Activated CD8-positive, alpha-beta memory T cell treated with anti-CD3 and anti-CD28 coated beads for 24 hours (primary cell): Measurements from ENCODE around the gene HOXD4.

Source experiments
- DNase-seq: peaks from one replicate; pipeline ENCODE4 v3.0.0-alpha.2; 2020

The HOXD4 gene

DNA sequence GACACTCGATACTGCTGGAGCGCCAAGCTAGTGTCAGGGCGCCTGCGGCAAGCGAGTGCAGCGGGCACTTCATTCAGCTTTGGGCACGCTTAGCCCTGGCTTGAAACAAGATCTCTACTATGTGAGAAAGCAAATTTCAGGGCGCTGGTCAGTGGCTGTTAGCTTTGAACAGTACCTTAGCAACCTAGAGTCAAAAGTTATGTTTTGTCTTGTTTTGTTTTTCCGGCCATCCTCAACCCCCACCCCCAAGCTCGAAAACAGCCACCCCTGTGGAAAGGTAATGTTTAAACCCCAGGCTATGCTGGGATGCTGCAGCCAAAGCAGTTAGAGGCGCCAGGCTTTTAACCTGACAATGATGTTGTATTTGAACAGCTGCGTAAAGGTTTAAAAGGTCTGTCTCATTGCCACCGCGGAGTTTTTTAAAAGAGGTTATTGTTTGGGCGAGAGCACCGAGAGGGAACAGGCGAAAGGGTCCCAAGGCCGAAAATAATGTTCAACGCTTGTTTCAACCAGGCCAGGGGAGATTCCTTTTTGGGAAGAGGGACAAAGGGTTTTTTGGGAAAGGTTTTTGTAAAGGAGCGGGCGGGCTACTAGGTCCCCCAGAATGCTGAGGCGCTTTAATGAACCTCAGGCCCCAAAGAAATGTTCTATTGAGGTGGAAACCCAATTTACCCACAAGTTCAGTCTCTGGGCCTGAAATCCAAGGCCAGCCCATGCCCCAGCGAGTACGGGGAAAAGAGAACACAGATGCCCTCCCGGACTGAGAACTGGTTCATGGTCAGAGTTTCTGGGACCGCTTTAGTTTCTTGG is 37.0 kb upstream of the HOXD4 start:
- no peak for DNase-seq

DNA sequence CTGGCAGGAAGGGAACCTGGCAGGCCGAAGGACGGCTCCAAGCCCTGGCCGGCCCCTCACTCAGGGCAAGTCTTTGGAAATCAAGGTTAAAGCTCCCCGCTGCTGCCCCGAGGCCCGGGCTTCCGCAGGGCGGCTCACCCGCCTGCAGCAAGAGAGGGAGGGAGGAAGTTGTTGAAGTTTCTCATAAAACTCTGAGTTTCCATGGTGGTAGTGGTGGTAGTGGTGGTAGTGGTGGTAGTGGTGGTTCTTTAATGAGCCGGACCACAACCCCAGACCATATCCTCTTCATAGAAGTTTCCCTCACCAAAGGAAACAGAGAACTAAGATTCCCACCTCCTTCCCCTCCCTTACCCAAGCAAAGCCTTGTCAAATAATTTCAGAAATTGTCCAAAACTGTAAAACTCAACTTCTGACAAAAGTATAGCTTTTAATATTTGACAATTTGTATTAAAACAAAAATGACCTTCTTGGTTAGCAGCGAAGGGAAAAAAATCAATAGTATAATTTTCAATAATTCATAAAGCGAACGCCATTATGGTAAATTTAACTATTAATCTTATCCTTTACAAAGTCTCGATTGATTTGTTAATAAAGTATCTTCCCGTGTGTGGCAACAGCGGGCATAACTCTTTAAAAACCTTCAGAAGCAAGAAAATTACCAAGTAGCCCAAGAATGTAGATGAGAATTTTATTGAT is 36.3 kb upstream of the HOXD4 start:
- DNase-seq, result no peak

DNA sequence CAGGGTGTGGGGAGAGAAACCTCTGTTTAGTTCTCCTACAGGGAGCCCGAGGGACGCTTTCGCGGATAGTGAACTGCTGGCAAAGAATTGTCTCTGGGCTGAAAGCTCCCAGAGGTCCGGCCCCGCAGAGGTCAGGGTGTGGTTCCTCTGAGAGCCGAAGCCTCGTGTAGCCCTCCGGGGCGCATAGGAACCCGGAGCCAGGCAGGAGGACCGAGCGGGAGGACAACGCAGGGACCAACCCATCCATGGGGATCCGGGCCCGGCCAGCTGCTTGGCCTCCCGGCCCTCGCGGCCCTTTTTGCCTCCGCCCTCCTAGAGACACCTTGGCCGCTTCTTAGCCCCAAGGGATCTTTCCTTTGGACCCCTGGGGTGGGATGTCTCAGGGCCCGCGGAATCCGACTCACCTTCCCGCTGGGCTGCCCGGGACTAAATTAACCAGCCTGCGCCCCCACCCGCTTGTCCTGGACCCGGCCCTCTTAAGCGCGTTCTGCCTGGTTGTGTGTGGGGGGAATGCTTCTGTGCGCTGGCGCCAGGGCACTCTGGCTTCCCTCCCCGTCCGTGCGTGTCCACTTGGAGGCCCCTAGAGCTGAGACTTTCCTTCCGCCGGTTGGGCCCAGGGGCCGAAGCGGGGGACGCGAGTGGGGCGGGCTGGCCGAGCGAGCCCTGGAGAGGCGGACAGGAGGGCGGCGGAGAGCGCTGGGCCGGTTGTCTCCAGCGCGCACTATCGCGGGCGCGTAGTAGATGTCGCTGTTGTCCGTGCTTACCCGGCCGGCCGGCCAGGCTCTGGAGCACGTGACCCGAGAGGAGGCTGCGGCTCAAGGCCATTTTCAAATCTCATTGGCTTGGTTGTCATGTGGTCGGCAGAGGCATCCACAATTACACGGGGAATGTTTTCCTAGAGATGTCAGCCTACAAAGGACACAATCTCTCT is 35.2 kb upstream of the HOXD4 start, which contains the start of gene HOXD10:
Gene HOXD10, plus strand, starts transcription at position 896 of the 931 bp plus-strand sequence. CDS start 56 bp downstream, outside the sequence.
- no peak for DNase-seq

DNA sequence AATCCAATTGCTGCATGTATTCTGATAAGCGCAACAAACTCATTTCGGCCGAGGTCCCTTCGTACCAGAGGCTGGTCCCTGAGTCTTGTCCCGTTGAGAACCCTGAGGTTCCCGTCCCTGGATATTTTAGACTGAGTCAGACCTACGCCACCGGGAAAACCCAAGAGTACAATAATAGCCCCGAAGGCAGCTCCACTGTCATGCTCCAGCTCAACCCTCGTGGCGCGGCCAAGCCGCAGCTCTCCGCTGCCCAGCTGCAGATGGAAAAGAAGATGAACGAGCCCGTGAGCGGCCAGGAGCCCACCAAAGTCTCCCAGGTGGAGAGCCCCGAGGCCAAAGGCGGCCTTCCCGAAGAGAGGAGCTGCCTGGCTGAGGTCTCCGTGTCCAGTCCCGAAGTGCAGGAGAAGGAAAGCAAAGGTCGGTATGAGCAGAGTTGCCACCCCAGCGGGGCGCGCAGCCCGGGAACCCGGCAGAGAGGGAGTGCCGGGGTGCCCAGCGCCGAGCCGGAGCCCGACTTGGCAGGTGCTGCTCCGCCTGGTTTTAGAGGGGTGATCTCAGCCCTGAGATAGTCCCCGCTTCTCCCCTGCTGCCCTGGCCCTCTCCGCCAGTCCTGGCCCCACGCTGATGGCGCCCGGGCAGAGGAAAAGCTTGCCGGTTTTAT is 34.1 kb upstream of the HOXD4 start:
- peak; percentile 50 for DNase-seq

DNA sequence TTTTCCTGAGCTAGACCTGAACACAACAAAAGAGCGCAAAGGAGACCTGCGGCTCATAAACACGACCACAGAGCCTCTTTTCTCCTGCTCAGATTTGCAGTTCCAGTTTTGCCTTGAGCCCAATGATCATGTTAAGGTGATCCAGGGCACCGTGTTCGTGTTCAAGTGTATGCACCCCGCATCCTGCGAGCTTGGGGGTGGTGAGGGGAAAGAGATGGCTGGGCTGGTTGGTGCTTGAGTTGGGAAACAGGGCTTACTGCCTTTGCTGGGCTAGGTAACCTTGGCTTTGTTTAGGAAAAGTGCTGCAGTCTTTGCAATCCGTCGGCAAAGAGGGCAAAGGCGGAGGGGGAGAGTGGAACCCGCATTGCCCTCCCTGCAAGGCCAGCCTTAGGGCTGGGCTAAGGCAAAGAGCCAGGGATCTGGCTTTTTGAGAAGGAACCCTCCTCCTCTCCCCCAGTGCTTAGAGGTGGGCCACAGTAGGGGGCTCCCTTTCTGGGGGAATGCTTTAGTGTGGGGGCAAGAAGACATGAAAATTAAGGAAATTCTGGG is 33.5 kb upstream of the HOXD4 start:
- DNase-seq, result no peak

DNA sequence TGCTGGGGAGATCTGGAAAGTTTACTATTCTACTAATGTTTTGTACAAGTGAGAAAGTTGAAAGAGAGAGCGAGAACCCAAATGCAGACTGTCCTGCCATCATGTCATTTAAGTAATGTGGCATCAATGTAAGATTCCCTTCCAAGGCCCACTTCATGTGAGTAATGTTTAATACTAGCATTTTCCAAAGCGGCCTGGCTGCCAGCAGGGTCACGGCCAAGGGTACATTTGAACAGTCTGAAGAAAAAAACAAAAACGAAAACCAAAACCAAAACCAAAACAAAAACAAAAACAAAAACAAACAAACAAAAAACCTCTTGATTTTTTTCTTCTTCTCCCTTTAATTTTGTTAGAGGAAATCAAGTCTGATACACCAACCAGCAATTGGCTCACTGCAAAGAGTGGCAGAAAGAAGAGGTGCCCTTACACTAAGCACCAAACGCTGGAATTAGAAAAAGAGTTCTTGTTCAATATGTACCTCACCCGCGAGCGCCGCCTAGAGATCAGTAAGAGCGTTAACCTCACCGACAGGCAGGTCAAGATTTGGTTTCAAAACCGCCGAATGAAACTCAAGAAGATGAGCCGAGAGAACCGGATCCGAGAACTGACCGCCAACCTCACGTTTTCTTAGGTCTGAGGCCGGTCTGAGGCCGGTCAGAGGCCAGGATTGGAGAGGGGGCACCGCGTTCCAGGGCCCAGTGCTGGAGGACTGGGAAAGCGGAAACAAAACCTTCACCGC is 32.6 kb upstream of the HOXD4 start:
- no peak for DNase-seq

DNA sequence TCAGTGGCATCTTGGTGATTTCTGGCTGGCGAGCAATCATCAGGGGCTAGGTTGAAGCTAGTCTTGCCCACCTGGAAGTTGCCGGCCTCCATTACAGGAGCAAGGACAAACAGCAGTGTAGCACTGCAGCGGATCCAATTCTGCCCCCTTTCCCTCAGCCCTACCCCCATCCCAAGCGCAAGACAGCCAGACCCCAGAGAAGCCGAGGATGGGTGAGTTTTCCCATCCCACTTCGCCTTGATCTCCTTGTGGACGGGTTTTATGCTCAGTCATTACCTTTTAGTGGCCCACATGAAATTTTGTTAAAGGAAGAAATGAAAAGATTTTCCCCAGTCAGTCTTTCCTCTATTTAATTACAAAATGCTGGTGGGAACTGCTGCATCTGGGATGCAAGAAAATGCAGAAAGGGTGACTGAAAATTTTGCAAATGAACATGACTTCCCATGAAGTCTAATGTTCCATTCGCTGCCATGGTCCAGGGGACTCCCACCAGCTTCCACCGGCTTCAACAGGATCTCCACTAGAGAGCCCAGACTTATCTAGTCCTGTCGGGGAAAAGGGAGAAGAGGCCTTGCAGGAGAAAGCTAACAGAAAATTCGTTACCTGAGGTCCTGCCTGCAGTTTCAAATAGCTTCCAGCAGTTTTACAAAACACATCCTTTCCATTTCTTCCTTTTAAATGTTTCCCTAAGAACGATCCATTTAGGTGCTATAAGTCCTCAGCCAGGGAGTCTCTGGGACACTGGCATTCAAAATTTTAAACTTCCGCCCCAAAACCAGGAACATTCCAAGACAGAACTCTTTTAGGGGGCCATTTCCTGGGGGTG is 30.8 kb upstream of the HOXD4 start:
- no peak for DNase-seq

DNA sequence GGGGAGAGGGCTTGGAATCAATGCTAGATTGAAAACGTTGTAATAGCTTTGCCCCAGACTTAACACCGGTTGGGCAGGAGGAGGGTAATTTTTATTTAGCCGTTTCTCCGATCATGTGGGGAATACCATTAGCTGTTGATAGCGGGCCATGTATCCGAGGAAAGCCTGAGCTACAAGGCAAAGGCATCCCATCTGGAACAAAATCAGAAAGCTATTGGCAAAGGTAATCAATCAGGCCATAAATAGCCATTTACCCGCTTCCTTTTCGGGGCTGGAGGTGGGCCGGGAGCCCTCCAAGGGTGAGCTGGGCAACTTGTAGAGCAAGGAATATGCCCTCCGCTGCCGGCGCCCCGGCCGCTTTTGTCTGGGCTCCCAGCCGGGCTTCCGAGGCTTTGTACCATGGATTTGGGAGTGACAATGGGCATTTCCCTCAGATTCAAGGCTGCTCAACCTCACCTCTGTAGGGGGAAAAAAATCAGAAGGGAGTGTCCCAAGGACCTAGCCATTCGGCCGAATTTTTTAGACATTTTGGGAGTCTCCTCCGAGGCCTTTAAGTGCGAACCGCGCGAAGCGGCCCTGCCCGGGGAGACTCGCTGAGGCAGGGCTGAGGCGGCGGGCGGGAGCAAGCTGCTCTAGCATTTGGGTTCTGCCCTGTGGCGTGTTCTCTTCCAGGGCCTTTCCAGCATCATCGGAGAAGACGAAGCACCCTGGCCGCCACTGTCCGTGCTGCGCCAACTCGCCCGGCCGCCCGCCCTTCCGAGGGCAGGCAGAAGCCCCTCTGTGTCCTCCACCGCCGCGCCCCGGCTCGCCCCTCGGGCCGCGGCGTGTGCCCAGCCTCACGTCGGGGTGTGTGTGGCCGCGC is 29.9 kb upstream of the HOXD4 start:
- DNase-seq, result no peak

DNA sequence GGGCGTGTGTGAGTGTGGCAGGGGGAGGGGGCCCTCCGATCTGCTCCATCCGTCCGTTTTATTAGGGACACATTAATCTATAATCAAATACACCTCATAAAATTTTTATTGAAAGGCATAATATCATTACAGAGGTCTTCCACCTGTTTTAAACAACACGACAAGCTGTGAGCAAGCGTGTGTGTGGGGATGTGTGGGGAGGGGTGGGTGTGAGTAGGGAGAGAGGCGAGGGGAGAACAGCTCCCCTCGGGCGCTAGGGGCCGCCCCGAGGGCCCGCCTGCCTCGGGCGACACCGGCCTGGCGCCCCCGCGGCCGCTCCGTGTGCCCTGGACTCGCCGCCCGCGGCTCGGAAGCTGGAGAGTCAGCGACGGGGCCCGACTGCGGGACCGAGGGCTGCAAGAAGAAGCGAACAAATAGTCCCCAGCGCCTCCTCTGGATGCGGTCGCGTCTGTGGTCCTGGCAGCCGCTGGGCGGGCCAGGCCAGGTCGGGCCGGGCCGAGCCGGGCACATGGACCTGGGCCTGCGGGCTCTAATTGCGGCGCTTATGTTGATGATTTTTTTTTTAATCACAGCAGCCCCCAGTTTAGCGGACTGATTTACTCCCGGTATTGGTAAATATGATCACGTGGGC is 29.2 kb upstream of the HOXD4 start:
- no peak for DNase-seq

DNA sequence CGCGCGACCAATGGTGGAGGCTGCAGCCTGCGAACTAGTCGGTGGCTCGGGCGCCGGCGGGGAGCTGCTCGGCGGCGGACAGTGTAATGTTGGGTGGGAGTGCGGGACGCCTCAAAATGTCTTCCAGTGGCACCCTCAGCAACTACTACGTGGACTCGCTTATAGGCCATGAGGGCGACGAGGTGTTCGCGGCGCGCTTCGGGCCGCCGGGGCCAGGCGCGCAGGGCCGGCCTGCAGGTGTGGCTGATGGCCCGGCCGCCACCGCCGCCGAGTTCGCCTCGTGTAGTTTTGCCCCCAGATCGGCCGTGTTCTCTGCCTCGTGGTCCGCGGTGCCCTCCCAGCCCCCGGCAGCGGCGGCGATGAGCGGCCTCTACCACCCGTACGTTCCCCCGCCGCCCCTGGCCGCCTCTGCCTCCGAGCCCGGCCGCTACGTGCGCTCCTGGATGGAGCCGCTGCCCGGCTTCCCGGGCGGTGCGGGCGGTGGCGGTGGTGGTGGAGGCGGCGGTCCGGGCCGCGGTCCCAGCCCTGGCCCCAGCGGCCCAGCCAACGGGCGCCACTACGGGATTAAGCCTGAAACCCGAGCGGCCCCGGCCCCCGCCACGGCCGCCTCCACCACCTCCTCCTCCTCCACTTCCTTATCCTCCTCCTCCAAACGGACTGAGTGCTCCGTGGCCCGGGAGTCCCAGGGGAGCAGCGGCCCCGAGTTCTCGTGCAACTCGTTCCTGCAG is 28.5 kb upstream of the HOXD4 start, which contains the start of gene HOXD9:
Gene HOXD9, plus strand, starts transcription at position 37 of the 728 bp plus-strand sequence. Its CDS starts 50 bp downstream, at position 87.
- DNase-seq, result peak; percentile 68

DNA sequence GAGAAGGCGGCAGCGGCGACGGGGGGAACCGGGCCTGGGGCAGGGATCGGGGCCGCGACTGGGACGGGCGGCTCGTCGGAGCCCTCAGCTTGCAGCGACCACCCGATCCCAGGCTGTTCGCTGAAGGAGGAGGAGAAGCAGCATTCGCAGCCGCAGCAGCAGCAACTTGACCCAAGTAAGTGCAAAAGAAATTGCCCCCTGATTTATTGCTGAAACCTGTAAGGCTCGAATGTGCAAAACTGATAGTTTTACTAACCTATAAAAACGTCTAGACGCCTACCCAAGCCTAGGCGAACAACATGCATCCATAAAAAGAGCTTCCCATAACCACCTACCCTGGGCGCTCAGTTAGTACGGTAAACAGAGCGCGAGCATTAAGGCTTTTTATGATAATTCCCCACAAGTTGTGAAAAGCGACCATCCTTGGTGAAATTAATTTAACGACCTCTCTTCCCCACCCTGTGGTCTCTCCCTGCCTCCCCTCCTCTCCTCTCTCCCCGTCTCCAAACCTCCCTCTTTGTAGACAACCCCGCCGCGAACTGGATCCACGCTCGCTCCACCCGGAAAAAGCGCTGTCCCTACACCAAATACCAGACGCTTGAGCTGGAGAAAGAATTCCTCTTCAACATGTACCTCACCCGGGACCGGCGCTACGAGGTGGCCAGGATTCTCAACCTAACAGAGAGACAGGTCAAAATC is 27.8 kb upstream of the HOXD4 start:
- DNase-seq, result no peak

DNA sequence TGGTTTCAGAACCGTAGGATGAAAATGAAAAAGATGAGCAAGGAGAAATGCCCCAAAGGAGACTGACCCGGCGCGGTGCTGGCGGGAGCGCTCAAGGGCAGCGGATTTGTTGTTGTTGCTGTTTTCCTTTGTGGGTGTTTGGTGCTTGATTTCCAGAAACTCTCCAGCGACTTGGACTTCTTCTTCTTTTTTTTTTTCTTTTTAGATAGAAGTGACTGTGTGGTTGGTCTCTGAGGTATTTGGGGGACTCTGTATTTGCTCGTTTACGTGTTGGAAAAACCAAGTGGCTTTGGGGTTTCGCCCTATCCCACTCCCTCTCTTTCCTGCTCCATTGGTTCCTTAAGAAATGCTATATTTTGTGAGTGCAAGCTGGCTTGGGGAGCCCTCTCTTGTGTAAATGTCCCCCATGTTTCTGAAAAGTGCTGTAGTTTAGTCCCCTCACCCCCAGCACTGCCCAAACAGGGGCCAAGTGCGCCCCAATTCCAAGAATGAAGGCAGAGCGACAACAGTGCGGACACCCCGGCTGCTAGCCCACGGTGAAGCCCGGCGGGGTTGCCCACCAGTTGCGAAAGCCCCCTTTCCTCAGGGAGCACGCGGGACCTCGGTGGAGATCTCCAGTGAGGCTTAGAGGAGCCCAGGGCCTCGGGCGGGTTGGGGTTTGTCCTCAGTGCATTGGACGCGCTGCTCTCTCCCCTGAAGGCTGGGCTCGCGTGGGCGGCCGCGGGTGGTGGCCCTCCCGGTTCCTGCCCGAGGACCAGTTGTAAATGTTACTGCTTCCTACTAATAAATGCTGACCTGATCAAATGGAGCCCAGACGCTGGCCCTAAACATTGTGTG is 27.0 kb upstream of the HOXD4 start:
- no peak for DNase-seq

DNA sequence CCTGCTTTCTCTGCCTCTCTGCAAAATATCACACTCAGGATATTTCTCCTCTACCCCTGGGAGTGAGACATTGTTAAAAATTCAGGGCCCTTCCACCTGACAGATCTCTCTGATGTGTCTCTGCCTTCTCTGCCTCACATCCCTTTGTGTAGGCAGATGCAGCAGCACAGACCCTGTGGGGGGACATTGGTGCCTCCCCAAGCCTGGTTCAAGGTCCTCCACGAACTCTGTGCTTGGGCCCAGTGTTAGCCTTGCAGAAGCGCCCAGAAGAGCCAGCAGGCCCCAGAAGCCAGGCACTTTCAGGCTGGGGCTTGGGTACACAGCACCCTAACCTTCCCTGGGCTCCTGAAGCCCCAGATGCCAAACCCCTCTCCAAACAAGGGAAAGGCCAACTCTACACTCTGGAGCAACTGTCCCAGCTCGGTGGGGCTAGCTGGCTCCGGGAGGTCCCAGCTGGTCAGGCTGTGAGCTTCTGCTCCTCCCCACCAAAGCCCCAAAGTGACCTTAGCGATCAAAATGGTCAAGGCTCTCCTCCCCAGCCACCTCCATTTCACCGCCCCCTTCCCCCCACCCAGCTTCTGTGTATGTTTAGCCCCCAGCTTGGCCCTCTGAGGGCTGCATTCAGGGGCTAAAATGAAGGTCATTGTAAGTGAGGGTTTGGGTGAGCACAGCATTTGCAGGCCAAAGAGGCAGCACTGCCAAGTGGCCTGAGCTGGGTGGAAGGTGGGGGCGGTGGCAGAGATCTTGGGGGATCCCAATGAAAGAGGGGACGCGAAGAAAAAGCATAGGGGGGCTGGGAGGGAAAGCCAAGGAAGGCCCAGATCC is 26.2 kb upstream of the HOXD4 start:
- DNase-seq, result no peak

DNA sequence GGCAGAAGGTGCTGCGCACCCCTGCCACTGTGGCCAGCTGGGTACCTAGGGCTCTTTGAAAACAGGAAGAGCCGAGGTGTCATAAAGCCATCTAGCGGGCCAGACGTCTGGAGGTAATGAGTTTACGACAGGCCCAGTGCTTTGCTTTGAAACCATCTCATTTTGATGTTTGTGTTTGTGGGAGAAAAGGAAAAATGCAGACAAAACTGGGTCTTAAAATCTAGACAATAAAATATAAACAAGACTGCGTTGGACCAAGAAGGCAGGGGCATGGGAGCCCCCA is 25.6 kb upstream of the HOXD4 start:
- DNase-seq, result no peak

DNA sequence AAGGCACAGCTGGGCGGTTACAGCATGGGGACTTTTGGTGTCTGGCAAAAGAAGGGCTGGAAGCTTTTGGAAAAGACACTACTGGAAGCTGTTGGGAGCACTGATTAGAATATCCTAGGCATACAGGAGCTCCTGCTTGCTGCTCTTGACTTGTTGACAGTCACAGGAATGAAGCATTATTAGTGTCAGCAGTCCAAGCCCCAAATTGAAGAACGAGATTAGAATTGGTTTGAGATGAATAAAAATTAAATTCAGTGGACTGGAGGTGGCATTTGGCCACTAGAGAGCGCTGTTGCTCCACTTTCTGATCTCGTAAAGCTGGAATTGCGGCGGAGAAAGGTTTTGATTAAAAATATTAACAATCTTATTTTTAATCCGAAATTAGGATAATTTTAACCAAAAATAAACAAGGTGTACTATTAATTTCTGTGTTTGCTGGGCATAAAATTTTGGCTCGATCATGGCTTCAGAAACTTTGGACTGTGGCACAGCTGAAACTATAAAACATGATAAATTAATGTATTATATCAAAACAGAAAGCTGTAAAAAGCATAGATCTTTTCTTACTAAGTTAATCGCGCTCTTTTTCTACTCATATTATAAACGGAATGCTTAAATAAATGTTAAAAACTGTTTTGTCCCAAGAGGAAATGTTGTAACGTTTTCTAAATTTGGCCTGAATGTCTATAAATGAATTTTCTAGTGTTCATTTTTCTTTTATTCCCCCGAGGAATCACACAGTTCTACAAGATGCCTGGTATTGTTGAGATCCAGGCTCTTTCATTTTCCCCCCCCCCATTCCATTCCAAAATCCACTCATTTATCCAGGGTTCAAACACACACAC is 24.2 kb upstream of the HOXD4 start:
- peak; percentile 86 for DNase-seq
